HT1080 (cell line): ENCODE results near the gene SYNPO. TPM values are rescaled to one million over a fixed set of nuclear protein-coding genes. Genes with fewer than 3 reads are reported as not detected.
A peak's percentile ranks its signal among the peaks of the same experiment; 100 is the strongest.

Source experiments
- DNase-seq: peaks from one replicate; pipeline ENCODE4 v3.0.0-alpha.2; 2015; ENCODE audit warnings: low read depth
- total RNA-seq: library from RNA; depleted of rRNA; stranded (reverse); fragments of >200 nt; shearing (Covaris generic); gene quantifications from 2 replicates; pipeline ENCODE4 v1.2.3, GENCODE V29; 2014

The SYNPO gene
- total RNA-seq, 1 experiment from 2014 or later, result 6.8 TPM

DNA sequence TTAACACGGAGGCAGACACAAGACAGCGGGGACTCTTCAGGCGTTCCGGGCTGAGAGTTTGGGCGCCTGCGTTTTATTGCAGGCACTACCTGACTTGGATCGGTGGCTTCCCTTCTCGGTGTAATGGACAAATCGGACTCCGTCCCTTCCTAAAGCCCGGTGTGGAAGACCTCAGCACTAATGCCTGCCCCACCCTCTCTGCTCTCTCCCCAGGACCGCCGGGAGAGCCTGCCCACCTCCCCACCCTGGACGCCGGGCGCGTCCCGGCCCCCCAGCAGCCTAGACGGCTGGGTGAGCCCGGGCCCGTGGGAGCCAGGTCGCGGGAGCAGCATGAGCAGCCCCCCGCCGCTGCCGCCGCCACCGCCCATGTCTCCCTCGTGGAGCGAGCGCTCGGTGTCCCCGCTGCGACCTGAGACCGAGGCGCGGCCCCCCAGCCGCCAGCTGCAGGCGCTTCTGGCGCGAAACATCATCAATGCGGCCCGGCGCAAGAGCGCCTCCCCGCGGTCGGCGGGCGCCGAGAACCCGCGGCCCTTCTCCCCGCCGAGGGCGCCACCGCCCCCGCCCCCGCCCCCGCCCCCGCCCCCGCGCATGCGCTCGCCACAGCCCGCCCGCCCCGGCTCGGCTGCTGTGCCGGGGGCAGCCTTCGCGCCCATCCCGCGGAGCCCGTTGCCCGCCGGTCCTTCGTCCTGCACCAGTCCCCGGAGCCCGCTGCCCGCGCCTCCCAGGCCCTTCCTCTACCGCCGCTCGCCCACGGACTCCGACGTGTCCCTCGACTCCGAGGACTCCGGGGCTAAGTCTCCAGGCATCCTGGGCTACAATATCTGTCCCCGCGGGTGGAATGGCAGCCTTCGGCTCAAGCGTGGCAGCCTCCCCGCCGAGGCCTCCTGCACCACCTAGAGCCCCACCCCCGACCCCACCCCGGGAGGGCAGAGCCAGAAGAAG, 16.0 kb downstream of the SYNPO start:
- no peak for DNase-seq

GRCh38 chr5:150658121-150658520, 17.7 kb downstream of the SYNPO start:
- no peak for DNase-seq

GRCh38 chr5:150658699-150659265, 18.3 kb downstream of the SYNPO start:
- DNase-seq, result no peak

DNA sequence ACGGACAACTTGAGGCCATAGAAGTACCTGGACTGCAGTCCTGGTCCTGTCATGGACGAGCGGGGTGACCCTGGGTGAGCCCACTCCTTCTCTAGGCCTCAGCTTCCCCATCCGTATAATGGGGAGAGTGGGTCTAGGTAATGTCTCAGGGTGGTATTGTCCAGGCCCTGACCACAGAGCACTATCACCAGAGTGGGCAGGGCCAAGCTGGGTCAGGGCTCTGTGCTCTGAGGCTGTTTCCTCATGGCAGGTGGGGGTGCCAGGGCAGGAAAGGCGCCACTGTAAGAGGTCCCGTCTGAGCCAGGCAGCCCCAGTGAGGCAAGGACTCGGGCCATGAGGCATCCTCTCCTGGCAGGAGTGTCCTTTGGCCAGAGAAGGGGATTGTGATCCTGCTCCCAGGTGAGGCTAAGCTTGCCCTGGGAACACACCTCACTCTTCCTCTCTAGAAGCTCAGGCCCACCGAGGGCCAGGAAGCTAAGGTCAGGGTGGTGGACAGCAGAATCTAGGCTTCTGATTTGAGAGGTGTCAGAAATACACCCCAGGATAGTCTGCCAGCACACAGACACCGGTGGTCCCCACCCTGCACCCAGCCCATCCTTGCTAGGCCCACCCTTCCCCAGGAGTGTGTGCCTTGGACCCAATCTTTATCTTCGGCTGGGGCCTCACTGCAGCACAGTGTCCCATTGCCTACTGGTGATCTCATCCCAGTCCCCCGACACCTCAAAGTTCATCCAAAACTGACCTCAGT, 19.1 kb downstream of the SYNPO start:
- DNase-seq, result no peak

GRCh38 chr5:150660108-150660831, 19.8 kb downstream of the SYNPO start:
- no peak for DNase-seq

GRCh38 chr5:150661086-150661485, 20.6 kb downstream of the SYNPO start, which contains the start of gene MYOZ3:
Gene MYOZ3 (plus strand): TSS chr5:150661251. CDS start chr5:150662942, 1,691 bp downstream.
- no peak for DNase-seq

DNA sequence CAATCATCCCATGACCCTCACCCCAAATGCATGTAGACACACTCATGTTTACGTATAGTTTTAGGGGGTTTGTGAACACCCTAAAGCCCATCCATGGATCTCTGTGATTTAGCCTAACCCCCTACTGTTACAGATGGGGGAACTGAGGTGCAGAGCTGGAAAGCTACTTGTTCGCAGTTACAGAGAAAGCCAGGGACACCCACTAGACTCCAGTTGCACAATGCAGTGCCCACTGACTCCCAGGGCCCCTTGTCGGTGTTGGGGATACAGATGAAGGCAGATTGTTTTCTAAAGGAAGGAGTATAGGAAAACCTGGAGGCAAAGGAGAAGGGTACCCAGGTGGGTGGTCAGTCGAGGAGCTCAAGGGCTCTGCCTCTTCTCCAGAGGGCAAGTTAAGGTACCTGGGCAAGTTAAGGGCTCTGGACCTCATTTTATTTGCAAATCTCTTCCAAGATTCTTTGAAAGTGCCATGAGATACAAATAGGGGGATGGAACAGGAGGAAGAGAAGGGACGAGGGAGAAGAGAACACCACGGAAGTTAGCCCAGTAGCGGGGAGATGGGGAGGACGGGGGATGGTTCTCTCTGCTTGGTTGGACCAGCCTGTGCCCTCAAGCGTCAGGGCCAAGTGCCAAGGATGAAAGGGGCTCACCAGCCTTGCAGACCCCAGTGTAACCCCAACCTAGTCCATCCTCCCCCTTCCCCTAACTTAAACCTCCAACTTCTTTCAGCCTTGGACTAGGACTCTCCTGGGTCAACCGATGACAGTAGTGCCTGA, 21.5 kb downstream of the SYNPO start:
- DNase-seq, result no peak

DNA sequence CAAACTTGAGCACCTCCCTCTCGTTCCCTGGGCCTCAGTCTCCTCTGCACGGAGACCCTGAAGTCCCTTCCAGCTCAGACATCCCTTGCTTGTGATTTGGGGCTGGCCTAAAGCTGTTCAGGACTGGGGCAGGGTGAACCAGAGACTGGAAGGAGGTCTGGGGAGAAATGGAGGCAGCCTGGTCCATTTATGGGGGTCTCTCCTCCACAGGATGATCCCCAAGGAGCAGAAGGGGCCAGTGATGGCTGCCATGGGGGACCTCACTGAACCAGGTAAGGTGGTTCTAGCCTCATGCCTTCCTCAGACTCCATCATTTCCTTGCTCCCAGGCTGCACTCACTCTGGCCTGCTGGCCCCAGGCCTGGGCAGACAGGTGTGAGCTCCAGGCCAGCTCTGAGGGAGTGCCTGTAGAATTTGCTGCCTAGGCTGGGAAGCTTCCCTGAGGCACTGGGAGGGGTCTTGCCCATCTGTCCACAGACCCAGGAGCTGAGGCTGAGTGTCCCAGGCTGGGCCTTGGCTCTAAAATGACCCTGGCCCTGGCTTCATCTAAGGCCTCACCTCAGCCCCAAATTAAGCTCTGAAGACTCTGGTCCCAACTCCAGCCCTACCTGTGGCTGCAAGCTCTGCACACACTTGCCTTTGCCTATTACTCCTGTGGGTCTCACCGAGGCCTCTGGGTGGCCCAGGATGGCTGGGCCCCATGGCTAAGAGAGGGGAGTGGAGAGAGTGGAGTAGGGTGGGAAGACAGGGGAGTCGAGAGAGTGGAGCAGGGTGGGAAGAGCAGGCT, 22.5 kb downstream of the SYNPO start:
- no peak for DNase-seq

GRCh38 chr5:150663936-150664335, 23.5 kb downstream of the SYNPO start:
- no peak for DNase-seq

DNA sequence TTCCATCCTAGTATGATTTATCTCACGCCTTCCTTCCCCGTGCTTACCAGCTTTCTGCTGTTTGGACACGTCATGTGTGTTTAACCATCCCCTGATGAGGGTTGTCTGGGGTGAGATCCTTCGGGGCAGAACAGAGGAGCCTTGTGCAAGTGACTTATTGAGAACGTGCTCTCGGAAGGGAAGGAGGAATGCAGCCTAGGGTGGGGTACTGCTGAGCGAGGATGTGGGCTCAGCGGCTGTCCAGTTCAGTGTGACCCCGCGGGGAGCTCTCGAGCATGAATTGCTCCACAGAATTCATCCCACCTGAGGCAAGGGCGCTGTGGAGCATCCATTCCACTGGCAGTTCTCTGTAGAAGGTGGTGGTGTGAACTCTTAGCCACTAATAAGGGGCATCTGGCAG, 24.6 kb downstream of the SYNPO start:
- peak; percentile 78 for DNase-seq

GRCh38 chr5:150670275-150670947, 30.0 kb downstream of the SYNPO start:
- DNase-seq, result no peak

GRCh38 chr5:150670948-150671310, 30.5 kb downstream of the SYNPO start:
- DNase-seq, result no peak

DNA sequence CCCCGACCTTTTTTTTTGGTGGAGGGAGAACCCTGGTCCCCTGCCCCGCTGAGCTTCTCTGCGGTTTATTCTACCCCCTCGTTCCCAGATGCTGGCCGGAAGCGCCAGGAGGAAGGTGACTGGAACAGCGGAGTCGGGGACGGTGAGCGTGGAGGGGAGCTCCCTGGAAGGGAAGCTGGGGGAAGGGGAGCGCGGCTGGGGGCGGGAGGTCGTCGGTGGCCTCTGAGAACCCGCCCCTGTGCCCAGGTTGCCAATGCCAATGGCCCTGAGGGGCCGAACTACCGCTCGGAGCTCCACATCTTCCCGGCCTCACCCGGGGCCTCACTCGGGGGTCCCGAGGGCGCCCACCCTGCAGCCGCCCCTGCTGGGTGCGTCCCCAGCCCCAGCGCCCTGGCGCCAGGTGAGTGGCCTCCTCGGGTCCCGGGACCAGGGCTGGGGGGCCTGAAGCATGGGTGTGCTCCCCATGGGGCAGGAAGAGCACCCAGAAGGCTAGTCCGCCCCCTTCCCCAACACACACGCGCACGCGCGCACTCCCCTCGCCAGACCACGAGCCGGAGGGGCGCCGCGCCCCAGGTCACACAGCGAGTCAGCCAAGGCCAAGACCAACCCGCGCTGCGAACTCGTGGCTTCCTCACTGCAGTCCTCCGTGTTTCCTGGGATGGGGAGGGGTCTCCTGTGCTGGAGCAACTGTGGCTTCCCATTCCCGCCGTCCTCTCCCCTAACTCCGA, 31.2 kb downstream of the SYNPO start:
- DNase-seq, result no peak

DNA sequence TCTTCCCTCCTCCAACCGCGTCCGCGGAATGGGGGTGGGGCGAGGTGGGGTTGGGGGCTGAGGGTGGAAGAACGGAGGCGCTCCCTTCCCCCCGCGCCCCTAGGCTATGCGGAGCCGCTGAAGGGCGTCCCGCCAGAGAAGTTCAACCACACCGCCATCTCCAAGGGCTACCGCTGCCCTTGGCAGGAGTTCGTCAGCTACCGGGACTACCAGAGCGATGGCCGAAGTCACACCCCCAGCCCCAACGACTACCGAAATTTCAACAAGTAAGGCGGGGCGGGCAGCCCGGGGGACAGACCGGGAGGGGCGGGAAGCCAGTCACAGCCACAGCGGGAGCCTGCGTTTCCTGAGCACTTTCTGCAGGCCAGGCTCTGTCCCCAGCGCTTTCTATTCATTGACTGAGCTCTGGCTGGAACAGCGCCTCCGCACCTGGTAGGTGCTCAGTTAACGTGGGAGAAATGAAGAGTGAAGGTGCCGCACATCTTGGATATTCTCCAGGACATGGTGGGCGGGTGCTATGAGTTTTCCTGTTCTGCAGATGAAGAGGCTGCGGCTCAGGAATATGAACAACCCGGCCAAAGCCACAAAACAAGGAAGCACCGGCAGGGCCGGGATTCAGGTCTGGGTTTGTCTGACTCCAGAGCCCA, 31.9 kb downstream of the SYNPO start:
- no peak for DNase-seq

DNA sequence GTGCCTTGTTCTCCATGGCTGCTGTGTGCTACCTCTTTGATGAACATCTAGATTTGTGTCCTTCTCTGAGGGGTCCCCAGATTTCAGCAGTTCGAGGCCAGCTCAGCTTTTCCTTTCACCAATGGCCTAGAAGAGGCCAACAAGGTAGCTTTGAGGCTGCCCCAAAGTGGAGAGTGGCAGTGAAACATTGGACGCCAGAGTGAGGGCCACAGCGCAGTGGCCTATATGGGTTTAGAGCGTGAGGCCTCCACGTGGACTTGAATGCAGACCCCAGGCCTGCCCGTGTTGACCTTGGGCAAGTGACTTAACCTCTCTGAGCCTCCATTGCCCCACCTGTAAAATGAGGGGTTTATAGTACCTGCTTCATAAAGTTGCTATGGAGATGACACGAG, 32.4 kb downstream of the SYNPO start:
- DNase-seq, result no peak

- no peak for DNase-seq
Observed at GRCh38 chr5:150674341-150674821, 33.9 kb downstream of the SYNPO start.

- DNase-seq, result no peak
Observed at GRCh38 chr5:150675069-150675468, 34.6 kb downstream of the SYNPO start.

GRCh38 chr5:150676578-150676977, 36.1 kb downstream of the SYNPO start:
- no peak for DNase-seq
